GM18526 (cell line): ENCODE measurements around the gene NXPE4.

Experiments
- POLR2A ChIP-seq: IDR thresholded peaks from 3 replicates; pipeline ENCODE4 v1.6.1; 2011; ENCODE audit not compliant: insufficient read length; ENCODE audit errors: extremely low read depth

The NXPE4 gene

GRCh38 chr11:114569801-114570200 lies 25.8 kb downstream of the NXPE4 start:
- no peak for TF ChIP-seq POLR2A

GRCh38 chr11:114566276-114566675 lies 29.3 kb downstream of the NXPE4 start:
- no peak for TF ChIP-seq POLR2A

- TF ChIP-seq POLR2A = no peak
Observed at GRCh38 chr11:114564831-114565230, 30.8 kb downstream of the NXPE4 start.

GRCh38 chr11:114563077-114563476 lies 32.5 kb downstream of the NXPE4 start:
- no peak for TF ChIP-seq POLR2A

GRCh38 chr11:114562166-114562916 lies 33.2 kb downstream of the NXPE4 start:
- no peak for TF ChIP-seq POLR2A

GRCh38 chr11:114559425-114560310 lies 35.9 kb downstream of the NXPE4 start, which contains the start of gene NXPE1:
Gene NXPE1, minus strand, starts transcription at chr11:114559881. Its CDS starts 8,680 bp downstream, at chr11:114551201.
- TF ChIP-seq POLR2A = no peak

GRCh38 chr11:114556135-114556534 lies 39.5 kb downstream of the NXPE4 start:
- no peak for TF ChIP-seq POLR2A

GRCh38 chr11:114553642-114554041 lies 41.9 kb downstream of the NXPE4 start:
- TF ChIP-seq POLR2A = no peak

- TF ChIP-seq POLR2A = no peak
Observed at GRCh38 chr11:114551060-114551459, 44.5 kb downstream of the NXPE4 start.

GRCh38 chr11:114525682-114526081 lies 69.9 kb downstream of the NXPE4 start:
- no peak for TF ChIP-seq POLR2A

- no peak for TF ChIP-seq POLR2A
Observed at GRCh38 chr11:114524122-114524521, 71.5 kb downstream of the NXPE4 start.

- no peak for TF ChIP-seq POLR2A
Observed at GRCh38 chr11:114522818-114523217, 72.8 kb downstream of the NXPE4 start.
